HepG2 (cell line): ENCODE measurements around the gene SNX3.

Source experiments
- CTCF ChIP-seq: sonication (generic); formaldehyde crosslinking; IDR thresholded peaks from 2 replicates; pipeline ENCODE4 v1.5.0; 2020; ENCODE audit warnings: mild to moderate bottlenecking, missing genetic modification reagents, moderate library complexity
- ETS1 ChIP-seq: sonication (generic); formaldehyde crosslinking; IDR thresholded peaks from 2 replicates; pipeline ENCODE4 v1.4.0; 2020; ENCODE audit warnings: missing genetic modification reagents
- FOXA3 ChIP-seq: IDR thresholded peaks from 2 replicates; pipeline ENCODE4 v1.6.1; 2016; ENCODE audit warnings: missing genetic modification reagents, missing compliant biosample characterization
- MYC ChIP-seq: sonication (generic); formaldehyde crosslinking; IDR thresholded peaks from 2 replicates; pipeline ENCODE4 v1.9.0; 2021; ENCODE audit warnings: missing genetic modification reagents, borderline replicate concordance
- TCF12 ChIP-seq, 2 experiments: fragments of 450-650 bp in 1 of 2; sonication (generic) in 1 of 2; formaldehyde crosslinking in 1 of 2; IDR thresholded peaks; 2 replicates each; pipeline versions ENCODE4 v1.6.1 to v1.8.0; 2017 to 2022; ENCODE audit warnings: antibody characterized with exemption in 1 of 2, mild to moderate bottlenecking in 1 of 2, missing genetic modification reagents in 1 of 2, moderate library complexity in 1 of 2

GRCh38 chr6:108193835-108194234, 67.0 kb downstream of the SNX3 start:
- TF ChIP-seq MYC (CRISPR knock-in tag) (no peak), ETS1 (CRISPR knock-in tag) (no peak), FOXA3 (no peak), CTCF (CRISPR knock-in tag) (no peak), TCF12 (IDR thresholded peaks at IDR 0.05) (no peak), TCF12 (CRISPR knock-in tag; IDR thresholded peaks at IDR 0.05) (no peak)
